ENCODE data around the gene SYNE2. TPM values are rescaled to one million over a fixed set of nuclear protein-coding genes. Genes with fewer than 3 reads are reported as not detected.

Gene SYNE2
- total and polyA plus RNA-seq, 9 donors, result 65.1 to 262 (median 180) TPM

DNA sequence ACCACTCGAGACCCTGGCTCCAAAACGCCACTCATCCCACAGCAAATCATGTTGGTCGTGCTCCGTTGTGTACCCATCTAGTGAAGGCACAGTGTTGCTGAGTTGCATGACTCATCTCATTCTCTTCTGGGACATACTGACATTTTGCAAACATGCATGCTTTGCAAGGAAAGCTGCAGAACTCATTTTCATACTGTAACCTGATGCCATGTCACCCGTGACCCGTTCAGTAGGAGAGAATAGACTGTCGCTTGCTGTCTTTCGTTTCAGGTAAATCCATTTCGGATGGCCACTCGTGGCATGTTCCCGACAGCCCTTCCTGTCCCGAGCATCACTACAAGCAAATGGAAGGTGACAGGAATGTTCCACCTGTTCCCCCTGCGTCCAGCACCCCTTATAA is 363.2 kb downstream of the SYNE2 start:
- Histone ChIP-seq H3K36me3 (no peaks in the 10 kb centered on the region), H3K4me1 (ENCODE audit: insufficient read depth) (peaks cover 10% of the 10 kb centered on the region), H3K27ac (no peak overlapping the region), H3K4me3 (no peak overlapping the region), H3K27me3 (no peaks in the 10 kb centered on the region), H3K9me3 (no peaks in the 10 kb centered on the region)
- intact Hi-C loops (cut with DNase I), result loop anchor here in 1 of 4 donors (5.0 kb wide), 1 partner anchor 76 kb away; the partner anchor contains the start of gene ESR2
- 94 to 97% (median 94%) methylated on average over 13 of the region's 13 CpGs for WGBS, 3 donors
- no peak for TF ChIP-seq POLR2A (IDR thresholded peaks at IDR 0.05)
- TF ChIP-seq, protein P1, sequence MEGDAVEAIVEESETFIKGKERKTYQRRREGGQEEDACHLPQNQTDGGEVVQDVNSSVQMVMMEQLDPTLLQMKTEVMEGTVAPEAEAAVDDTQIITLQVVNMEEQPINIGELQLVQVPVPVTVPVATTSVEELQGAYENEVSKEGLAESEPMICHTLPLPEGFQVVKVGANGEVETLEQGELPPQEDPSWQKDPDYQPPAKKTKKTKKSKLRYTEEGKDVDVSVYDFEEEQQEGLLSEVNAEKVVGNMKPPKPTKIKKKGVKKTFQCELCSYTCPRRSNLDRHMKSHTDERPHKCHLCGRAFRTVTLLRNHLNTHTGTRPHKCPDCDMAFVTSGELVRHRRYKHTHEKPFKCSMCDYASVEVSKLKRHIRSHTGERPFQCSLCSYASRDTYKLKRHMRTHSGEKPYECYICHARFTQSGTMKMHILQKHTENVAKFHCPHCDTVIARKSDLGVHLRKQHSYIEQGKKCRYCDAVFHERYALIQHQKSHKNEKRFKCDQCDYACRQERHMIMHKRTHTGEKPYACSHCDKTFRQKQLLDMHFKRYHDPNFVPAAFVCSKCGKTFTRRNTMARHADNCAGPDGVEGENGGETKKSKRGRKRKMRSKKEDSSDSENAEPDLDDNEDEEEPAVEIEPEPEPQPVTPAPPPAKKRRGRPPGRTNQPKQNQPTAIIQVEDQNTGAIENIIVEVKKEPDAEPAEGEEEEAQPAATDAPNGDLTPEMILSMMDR (IDR thresholded peaks at IDR 0.05), result no peak
- no peak for TF ChIP-seq EP300 (IDR thresholded peaks at IDR 0.05)
- DNase-seq, result no peak

DNA sequence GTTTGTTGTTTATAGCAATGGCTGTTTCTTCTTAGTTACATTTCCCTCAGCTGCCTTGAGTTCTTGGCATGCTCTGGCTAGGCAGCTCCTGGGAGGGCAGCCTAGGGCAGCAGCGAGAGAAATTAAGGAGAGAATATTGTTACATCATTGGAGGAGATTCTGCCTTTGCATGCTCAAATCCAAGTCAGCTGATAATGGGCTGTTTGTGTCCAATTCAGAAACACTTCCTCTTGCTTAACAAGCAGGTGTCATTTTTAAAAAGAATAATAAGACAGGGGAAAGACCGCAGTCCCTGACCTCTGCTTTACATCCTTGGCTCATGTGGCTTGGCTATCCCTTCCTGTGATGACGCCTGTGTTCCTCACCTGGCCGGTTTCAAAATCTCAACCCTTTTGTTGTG is 364.5 kb downstream of the SYNE2 start:
- H3K27ac ChIP-seq, result peak overlapping the region; percentile 20 to 41
- H3K4me1 ChIP-seq (ENCODE audit: insufficient read depth), result peaks cover 10% of the 10 kb centered on the region
- 16 to 40% (median 21%) methylated on average over 4 of the region's 4 CpGs for WGBS, 3 donors
- no peaks in the 10 kb centered on the region for H3K36me3 ChIP-seq
- DNase-seq, result no peak
- intact Hi-C loops (cut with DNase I), result loop anchor here in 1 of 4 donors (5.0 kb wide), 1 partner anchor 75 kb away; the partner anchor contains the start of gene ESR2
- H3K4me3 ChIP-seq, result no peak overlapping the region
- no peak for TF ChIP-seq POLR2A (IDR thresholded peaks at IDR 0.05)
- TF ChIP-seq, protein P1 (IDR thresholded peaks at IDR 0.05), result no peak
- TF ChIP-seq EP300 (IDR thresholded peaks at IDR 0.05), result no peak
- no peaks in the 10 kb centered on the region for H3K27me3 ChIP-seq
- no peaks in the 10 kb centered on the region for H3K9me3 ChIP-seq

GRCh38 chr14:64217834-64218233 is 365.0 kb downstream of the SYNE2 start:
- DNase-seq, result no peak
- Histone ChIP-seq H3K9me3 (no peaks in the 10 kb centered on the region), H3K4me1 (ENCODE audit: insufficient read depth) (peaks cover 10% of the 10 kb centered on the region), H3K36me3 (no peaks in the 10 kb centered on the region), H3K27me3 (no peaks in the 10 kb centered on the region), H3K4me3 (no peak overlapping the region), H3K27ac (peak overlapping the region; percentile 14 to 41)
- intact Hi-C loops (cut with DNase I), result loop anchor here in 1 of 4 donors (5.0 kb wide), 1 partner anchor 74 kb away; the partner anchor contains the start of gene ESR2
- WGBS, 3 donors, result 22 to 37% (median 29%) methylated on average over 7 of the region's 7 CpGs
- no peak for TF ChIP-seq EP300 (IDR thresholded peaks at IDR 0.05)
- TF ChIP-seq POLR2A (IDR thresholded peaks at IDR 0.05), result no peak
- TF ChIP-seq, protein P1 (IDR thresholded peaks at IDR 0.05), result no peak

GRCh38 chr14:64218344-64219240 is 365.8 kb downstream of the SYNE2 start:
- 13 to 25% (median 14%) methylated on average over 15 of the region's 15 CpGs for WGBS, 3 donors
- no peak for TF ChIP-seq POLR2A (IDR thresholded peaks at IDR 0.05)
- TF ChIP-seq, protein P1 (IDR thresholded peaks at IDR 0.05), result no peak
- no peak for TF ChIP-seq EP300 (IDR thresholded peaks at IDR 0.05)
- DNase-seq, result peak in 4 of 5 donors; percentile 42 to 65 (median 58)
- Histone ChIP-seq H3K4me1 (ENCODE audit: insufficient read depth) (peaks cover 10% of the 10 kb centered on the region), H3K27me3 (no peaks in the 10 kb centered on the region), H3K4me3 (no peak overlapping the region), H3K36me3 (no peaks in the 10 kb centered on the region), H3K27ac (peak overlapping the region; percentile 41 to 67), H3K9me3 (no peaks in the 10 kb centered on the region)
- intact Hi-C loops (cut with DNase I), result loop anchor here in 1 of 4 donors (5.0 kb wide), 1 partner anchor 74 kb away; the partner anchor contains the start of gene ESR2
